IMR-90 (cell line): Measurements from ENCODE around the gene FXYD1. TPM values are rescaled to one million over a fixed set of nuclear protein-coding genes. Genes with fewer than 3 reads are reported as not detected.

Experiments
- ATAC-seq: fragments of 200-7000 bp; cut with Tn5 transposase; 2 replicates; pipeline ENCODE4 v1.9.1; 2020; ENCODE audit warnings: low read depth, mild to moderate bottlenecking, moderate library complexity
- BruUV-seq: library from RNA; stranded (reverse); fragments of 400-500 nt; replicated peaks from 2 replicates; lab custom pipeline; 2021; lab: Mats Ljungman, UMichigan
- CTCF ChIA-PET: fragments of 300-600 bp; formaldehyde crosslinking; extraction: SDS; loops from one replicate; lab custom pipeline; 2021; ENCODE audit warnings: antibody characterized with exemption; lab: Yijun Ruan, JAX
- POLR2A ChIA-PET: fragments of 300-600 bp; sonication (Branson Sonifier 250); formaldehyde crosslinking; loops from one replicate; lab custom pipeline; 2022; ENCODE audit warnings: antibody characterized with exemption; ENCODE audit not compliant: unreplicated experiment; lab: Charles Lee
- DNase-seq: peaks from one replicate; pipeline ENCODE4 v3.0.0; 2013
- H2AFZ ChIP-seq: replicated peaks from 2 replicates; pipeline ENCODE3; 2013; ENCODE audit warnings: low read length, mild to moderate bottlenecking; ENCODE audit not compliant: poor library complexity
- H2AK5ac ChIP-seq: 2 replicates; pipeline ENCODE4 v1.6.1; 2013; ENCODE audit warnings: low read depth, low read length, inconsistent platforms
- H2AK9ac ChIP-seq: replicated peaks from 2 replicates; pipeline ENCODE3; 2013; ENCODE audit warnings: mild to moderate bottlenecking, low read depth, low read length, moderate library complexity; ENCODE audit not compliant: poor library complexity
- H2BK120ac ChIP-seq: 2 replicates; pipeline ENCODE4 v1.6.1; 2013; ENCODE audit warnings: low read depth, low read length, inconsistent platforms
- H2BK15ac ChIP-seq: 3 replicates; pipeline ENCODE4 v1.6.1; 2013; ENCODE audit warnings: low read depth, low read length, inconsistent platforms
- H2BK20ac ChIP-seq: 2 replicates; pipeline ENCODE4 v1.6.1; 2013; ENCODE audit warnings: low read depth, mild to moderate bottlenecking, inconsistent platforms, low read length, moderate library complexity
- H2BK5ac ChIP-seq: 2 replicates; pipeline ENCODE4 v1.6.1; 2013; ENCODE audit warnings: mild to moderate bottlenecking, low read depth, low read length, inconsistent platforms; ENCODE audit not compliant: poor library complexity, severe bottlenecking
- H3K14ac ChIP-seq: replicated peaks from 2 replicates; pipeline ENCODE4 v1.6.1; 2013; ENCODE audit warnings: low read depth, low read length, inconsistent platforms
- H3K18ac ChIP-seq: 2 replicates; pipeline ENCODE4 v1.6.1; 2013; ENCODE audit warnings: low read depth, low read length, control low read depth
- H3K23ac ChIP-seq: 2 replicates; pipeline ENCODE4 v1.6.1; 2013; ENCODE audit warnings: low read depth, low read length, inconsistent platforms
- H3K27ac ChIP-seq: 2 replicates; pipeline ENCODE4 v1.5.1; 2013; ENCODE audit warnings: mild to moderate bottlenecking, control low read depth, low read length; ENCODE audit not compliant: insufficient read depth
- H3K27me3 ChIP-seq: 2 replicates; pipeline ENCODE4 v1.6.1; 2013; ENCODE audit warnings: low read length; ENCODE audit not compliant: control insufficient read depth, insufficient read depth
- H3K36me3 ChIP-seq: 2 replicates; pipeline ENCODE4 v1.6.1; 2013; ENCODE audit warnings: low read length, mixed read lengths; ENCODE audit not compliant: control insufficient read depth, insufficient read depth
- H3K4ac ChIP-seq: 2 replicates; pipeline ENCODE4 v1.6.1; 2013; ENCODE audit warnings: low read depth, low read length, inconsistent platforms
- H3K4me1 ChIP-seq: 2 replicates; pipeline ENCODE4 v1.6.1; 2013; ENCODE audit warnings: low read length, mixed read lengths; ENCODE audit not compliant: control insufficient read depth, insufficient read depth
- H3K4me2 ChIP-seq: 2 replicates; pipeline ENCODE4 v1.6.1; 2013; ENCODE audit warnings: low read depth, mild to moderate bottlenecking, control low read depth, low read length, moderate library complexity
- H3K4me3 ChIP-seq: 2 replicates; pipeline ENCODE4 v1.5.1; 2013; ENCODE audit warnings: low read depth, mild to moderate bottlenecking, control low read depth, low read length, moderate library complexity; ENCODE audit not compliant: insufficient read depth
- H3K56ac ChIP-seq: 2 replicates; pipeline ENCODE4 v1.6.1; 2013; ENCODE audit warnings: low read length, inconsistent platforms; ENCODE audit not compliant: insufficient read depth; ENCODE audit errors: extremely low read depth
- H3K79me1 ChIP-seq, 2 experiments: 2 replicates each; pipeline ENCODE4 v1.6.1; 2013; ENCODE audit warnings: low read length in 2 of 2, inconsistent platforms in 1 of 2, low read depth in 1 of 2
- H3K9ac ChIP-seq: 2 replicates; pipeline ENCODE4 v1.6.1; 2013; ENCODE audit warnings: low read depth, low read length, control low read depth
- H3K9me1 ChIP-seq: 2 replicates; pipeline ENCODE4 v1.6.1; 2013; ENCODE audit warnings: low read length, inconsistent platforms; ENCODE audit not compliant: insufficient read depth
- H3K9me3 ChIP-seq: 2 replicates; pipeline ENCODE4 v1.6.1; 2013; ENCODE audit warnings: low read length; ENCODE audit not compliant: control insufficient read depth, insufficient read depth
- H4K20me1 ChIP-seq: 2 replicates; pipeline ENCODE4 v1.6.1; 2013; ENCODE audit warnings: low read length, inconsistent platforms; ENCODE audit not compliant: insufficient read depth
- H4K5ac ChIP-seq: 2 replicates; pipeline ENCODE4 v1.6.1; 2013; ENCODE audit warnings: mild to moderate bottlenecking, low read depth, low read length, control low read depth
- H4K8ac ChIP-seq, 2 experiments: 2 replicates each; pipeline ENCODE4 v1.6.1; 2013; ENCODE audit warnings: low read depth in 2 of 2, low read length in 2 of 2, control low read depth in 1 of 2, inconsistent platforms in 1 of 2
- H4K91ac ChIP-seq: 2 replicates; pipeline ENCODE4 v1.6.1; 2013; ENCODE audit warnings: low read depth, low read length, inconsistent platforms; ENCODE audit not compliant: insufficient read depth
- BHLHE40 ChIP-seq: fragments of 150-350 bp; IDR thresholded peaks from 2 replicates; pipeline ENCODE4 v1.6.1; 2016; ENCODE audit warnings: mild to moderate bottlenecking, low read depth, low read length
- FOS ChIP-seq: fragments of 150-350 bp; IDR thresholded peaks from 2 replicates; pipeline ENCODE4 v1.6.1; 2016; ENCODE audit warnings: low read depth, low read length
- MAZ ChIP-seq: IDR thresholded peaks from 2 replicates; pipeline ENCODE4 v1.6.1; 2012; ENCODE audit warnings: low read depth, mild to moderate bottlenecking, low read length, improper control_type of control experiment, moderate library complexity, borderline replicate concordance
- NFE2L2 ChIP-seq: fragments of 150-350 bp; IDR thresholded peaks from 2 replicates; pipeline ENCODE4 v1.6.1; 2016; ENCODE audit warnings: low read depth, mild to moderate bottlenecking, low read length
- POLR2A ChIP-seq: IDR thresholded peaks from 2 replicates; pipeline ENCODE4 v1.6.1; 2012; ENCODE audit warnings: mild to moderate bottlenecking, low read depth, low read length
- RAD21 ChIP-seq: IDR thresholded peaks from 2 replicates; pipeline ENCODE4 v1.6.1; 2012; ENCODE audit warnings: low read length, improper control_type of control experiment
- RFX5 ChIP-seq: IDR thresholded peaks from 2 replicates; pipeline ENCODE4 v1.8.0; 2012; ENCODE audit warnings: low read depth, mild to moderate bottlenecking, low read length, moderate library complexity
- SMC3 ChIP-seq: fragments of 150-350 bp; IDR thresholded peaks from 2 replicates; pipeline ENCODE4 v1.6.1; 2016; ENCODE audit warnings: low read depth, mild to moderate bottlenecking, antibody characterized with exemption, low read length, moderate library complexity
- WGBS, 2 experiments: methylation state at CpG; one replicate each; pipeline versions ENCODE4 v1.1.5 to v1.1.7; 2013; ENCODE audit warnings: missing lambda C conversion rate in 2 of 2; ENCODE audit not compliant: insufficient read length in 1 of 2; ENCODE audit errors: extremely low coverage in 2 of 2; 5-methylcytosine and 5-hydroxymethylcytosine counted together
- dilution Hi-C: fragments of 300-500 bp; cut with HindIII; formaldehyde crosslinking; loops from one replicate; pipeline ENCODE4 v1.14.3; 2018; ENCODE audit warnings: low sequenced_read_pairs; ENCODE audit not compliant: unreplicated experiment
- in situ Hi-C: fragments of 300-500 bp; cut with MboI; formaldehyde crosslinking; loops from 3 replicates; pipeline ENCODE4 v1.14.3; 2019; ENCODE audit warnings: low sequenced_read_pairs, inconsistent platforms, mixed read lengths
- intact Hi-C: fragments of 100-400 bp; cut with micrococcal nuclease; formaldehyde crosslinking; loops from 2 replicates; pipeline ENCODE4 v1.10.0; 2022
- polyA plus RNA-seq, 3 experiments: library from polyadenylated mRNA; depleted of rRNA; stranded (reverse); fragments of >200 nt; gene quantifications; 2 replicates each; pipeline ENCODE4 v1.2.3, GENCODE V29; 2012; ENCODE audit warnings: low replicate concordance in 1 of 3
- total RNA-seq: library from RNA; depleted of rRNA; stranded (reverse); fragments of >200 nt; gene quantifications from 2 replicates; pipeline ENCODE4 v1.2.3, GENCODE V29; 2012
- TF ChIP-seq, protein P1 (sequence below): fragments of 150-350 bp; IDR thresholded peaks from 2 replicates; pipeline ENCODE4 v1.6.1; 2016; ENCODE audit warnings: low read depth, mild to moderate bottlenecking, low read length, moderate library complexity, borderline replicate concordance

The FXYD1 gene
- total and polyA plus RNA-seq, 2 of the 4 experiments (the other 2 are of a cell fraction): 0.18 to 3.9 TPM

DNA sequence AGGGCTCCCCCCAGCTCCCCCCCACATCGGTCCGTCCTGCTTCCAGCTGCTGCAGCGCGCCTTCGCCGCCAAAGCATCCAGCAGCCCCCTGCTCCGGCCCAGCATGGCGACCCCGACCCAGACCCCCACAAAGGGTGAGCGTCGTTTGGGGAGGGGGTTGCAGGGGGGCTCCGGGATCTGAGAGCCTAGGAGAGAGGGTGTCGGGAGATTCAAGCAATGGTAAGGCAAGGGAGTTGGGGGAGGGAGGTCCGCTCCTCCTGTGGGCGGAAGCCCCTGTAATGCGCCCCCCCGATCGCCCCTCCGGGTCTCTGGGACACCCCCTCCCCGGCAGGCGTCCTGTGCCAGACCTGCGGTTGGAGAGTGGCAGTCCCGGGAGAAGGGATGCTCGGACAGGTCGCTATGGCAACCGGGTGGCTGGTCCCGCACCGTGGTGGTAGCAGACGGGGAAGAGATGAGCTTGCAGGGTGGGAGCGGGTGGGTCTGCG, 4.6 kb downstream of the FXYD1 start, which contains the start of gene FXYD7:
TSS of gene FXYD7 (plus strand) at position 25 of the 485 bp plus-strand sequence. CDS start at position 104, 79 bp downstream.
- Histone ChIP-seq H2BK15ac (no peak within 1 kb of the TSS), H3K4me3 (no peak within 1 kb of the TSS; the same call in 1 of the 2 replicates), H3K79me1 (no peaks in the 10 kb centered on the region), H2BK20ac (no peak within 1 kb of the TSS), H3K23ac (no peak within 1 kb of the TSS), H3K18ac (no peak within 1 kb of the TSS), H4K5ac (no peak within 1 kb of the TSS), H3K4me1 (peaks cover 17% of the 10 kb centered on the region), H2AK9ac (peak within 1 kb of the TSS; percentile 18), H3K9ac (no peak within 1 kb of the TSS), H4K20me1 (no peaks in the 10 kb centered on the region), H4K8ac (no peak within 1 kb of the TSS), H3K14ac (no peak within 1 kb of the TSS), H3K4ac (no peak within 1 kb of the TSS), H3K27ac (no peak within 1 kb of the TSS), H3K9me3 (no peaks in the 10 kb centered on the region), H3K9me1 (peaks cover 3% of the 10 kb centered on the region; the same call in 1 of the 2 replicates), H2AK5ac (no peak within 1 kb of the TSS), H3K27me3 (peaks cover 31% of the 10 kb centered on the region), H2BK5ac (no peak within 1 kb of the TSS), H2AFZ (peak within 1 kb of the TSS; percentile 66), H4K91ac (no peak within 1 kb of the TSS), H3K4me2 (peak within 1 kb of the TSS; percentile 22; the same call in 1 of the 2 replicates), H3K36me3 (no peaks in the 10 kb centered on the region), H2BK120ac (no peak within 1 kb of the TSS), H3K56ac (no peak within 1 kb of the TSS)
- no peak for ATAC-seq
- ChIA-PET CTCF (no interaction called here), POLR2A (no interaction called here)
- in situ Hi-C loops (no loop called here), intact Hi-C loops (loop anchor here (5.0 kb wide), 1 partner anchor 124 kb away; the partner anchor contains the start of gene USF2), dilution Hi-C loops (no loop called here)
- TF ChIP-seq SMC3: no peak
- TF ChIP-seq FOS: no peak
- TF ChIP-seq, protein P1, sequence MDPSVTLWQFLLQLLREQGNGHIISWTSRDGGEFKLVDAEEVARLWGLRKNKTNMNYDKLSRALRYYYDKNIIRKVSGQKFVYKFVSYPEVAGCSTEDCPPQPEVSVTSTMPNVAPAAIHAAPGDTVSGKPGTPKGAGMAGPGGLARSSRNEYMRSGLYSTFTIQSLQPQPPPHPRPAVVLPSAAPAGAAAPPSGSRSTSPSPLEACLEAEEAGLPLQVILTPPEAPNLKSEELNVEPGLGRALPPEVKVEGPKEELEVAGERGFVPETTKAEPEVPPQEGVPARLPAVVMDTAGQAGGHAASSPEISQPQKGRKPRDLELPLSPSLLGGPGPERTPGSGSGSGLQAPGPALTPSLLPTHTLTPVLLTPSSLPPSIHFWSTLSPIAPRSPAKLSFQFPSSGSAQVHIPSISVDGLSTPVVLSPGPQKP: no peak
- TF ChIP-seq NFE2L2: no peak
- TF ChIP-seq RAD21: no peak
- no peak for TF ChIP-seq RFX5
- TF ChIP-seq POLR2A: no peak
- TF ChIP-seq MAZ: no peak
- TF ChIP-seq BHLHE40: no peak
- no TSS peak for BruUV-seq
- no peak for DNase-seq
- WGBS, 2 experiments: no CpG with 5 or more reads among the region's 31 CpGs
